Neuronal stem cell (in vitro differentiated cells): Measurements from ENCODE around the gene GLI3.

ENCODE experiments used
- DNase-seq: peaks from one replicate; pipeline ENCODE4 v3.0.0-alpha.2; 2013; ENCODE audit warnings: low spot score
- H2AFZ ChIP-seq: one replicate; pipeline ENCODE4 v1.6.1; 2013; ENCODE audit warnings: mild to moderate bottlenecking, low read length, inconsistent platforms
- H2AK5ac ChIP-seq: 2 replicates; pipeline ENCODE4 v1.6.1; 2013; ENCODE audit warnings: low read depth, mild to moderate bottlenecking, inconsistent platforms, low read length, moderate library complexity, mixed read lengths
- H2BK120ac ChIP-seq: 2 replicates; pipeline ENCODE4 v1.6.1; 2013; ENCODE audit warnings: low read depth, mild to moderate bottlenecking, inconsistent platforms, low read length, moderate library complexity, mixed read lengths
- H2BK12ac ChIP-seq: one replicate; pipeline ENCODE4 v1.6.1; 2013; ENCODE audit warnings: low read length, inconsistent platforms
- H2BK15ac ChIP-seq: 2 replicates; pipeline ENCODE4 v1.6.1; 2013; ENCODE audit warnings: mild to moderate bottlenecking, low read length, inconsistent platforms, mixed read lengths
- H2BK5ac ChIP-seq: one replicate; pipeline ENCODE4 v1.6.1; 2013; ENCODE audit warnings: inconsistent platforms, mild to moderate bottlenecking, low read length, moderate library complexity
- H3K14ac ChIP-seq: one replicate; pipeline ENCODE4 v1.6.1; 2013; ENCODE audit warnings: low read length, inconsistent platforms
- H3K18ac ChIP-seq: 2 replicates; pipeline ENCODE4 v1.6.1; 2013; ENCODE audit warnings: low read length, inconsistent platforms
- H3K23ac ChIP-seq: 2 replicates; pipeline ENCODE4 v1.6.1; 2013; ENCODE audit warnings: low read depth, mild to moderate bottlenecking, mixed read lengths, low read length, inconsistent platforms; ENCODE audit not compliant: poor library complexity
- H3K27ac ChIP-seq: replicated peaks from 3 replicates; pipeline ENCODE4 v1.5.1; 2013; ENCODE audit warnings: low read length, inconsistent platforms
- H3K27me3 ChIP-seq, 3 experiments: 2 replicates each; pipeline ENCODE4 v1.6.1; 2013; ENCODE audit warnings: low read length in 3 of 3, mild to moderate bottlenecking in 2 of 3, inconsistent platforms in 1 of 3, low read depth in 1 of 3, mixed read lengths in 1 of 3, moderate library complexity in 1 of 3; ENCODE audit not compliant: control insufficient read depth in 3 of 3, insufficient read depth in 3 of 3
- H3K36me3 ChIP-seq, 2 donors: replicated peaks in 1 of 2; 2 replicates each; pipeline ENCODE4 v1.6.1; 2013; ENCODE audit warnings: low read length in 2 of 2; ENCODE audit not compliant: control insufficient read depth in 2 of 2, insufficient read depth in 2 of 2
- H3K4ac ChIP-seq: 2 replicates; pipeline ENCODE4 v1.6.1; 2013; ENCODE audit warnings: inconsistent platforms, mild to moderate bottlenecking, low read length, moderate library complexity
- H3K4me1 ChIP-seq, 2 donors: 1 replicate in 1 of 2; 2 replicates in 1 of 2; pipeline ENCODE4 v1.6.1; 2013; ENCODE audit warnings: low read length in 2 of 2, low read depth in 1 of 2; ENCODE audit not compliant: control insufficient read depth in 2 of 2, insufficient read depth in 1 of 2
- H3K4me2 ChIP-seq: one replicate; pipeline ENCODE4 v1.6.1; 2013; ENCODE audit warnings: mild to moderate bottlenecking, low read length, inconsistent platforms; ENCODE audit not compliant: insufficient read depth, poor library complexity, severe bottlenecking
- H3K4me3 ChIP-seq, 2 donors: 2 replicates each; pipeline ENCODE4 v1.5.1; 2013; ENCODE audit warnings: low read length in 2 of 2, mild to moderate bottlenecking in 2 of 2, inconsistent platforms in 1 of 2, moderate library complexity in 1 of 2
- H3K79me1 ChIP-seq: one replicate; pipeline ENCODE4 v1.6.1; 2013; ENCODE audit warnings: low read depth, mild to moderate bottlenecking, inconsistent platforms, low read length, moderate library complexity
- H3K9ac ChIP-seq: one replicate; pipeline ENCODE4 v1.6.1; 2013; ENCODE audit warnings: mild to moderate bottlenecking, low read depth, low read length, inconsistent platforms; ENCODE audit not compliant: poor library complexity
- H3K9me3 ChIP-seq, 2 donors: replicated peaks in 1 of 2; 2 replicates each; pipeline versions ENCODE3 to v1.6.1; 2013; ENCODE audit warnings: low read length in 2 of 2, mild to moderate bottlenecking in 2 of 2, inconsistent platforms in 1 of 2, low read depth in 1 of 2, mixed read lengths in 1 of 2, moderate library complexity in 1 of 2; ENCODE audit not compliant: control insufficient read depth in 2 of 2, insufficient read depth in 1 of 2
- H4K8ac ChIP-seq: one replicate; pipeline ENCODE4 v1.6.1; 2013; ENCODE audit warnings: low read depth, mild to moderate bottlenecking, inconsistent platforms, low read length, moderate library complexity
- H4K91ac ChIP-seq: one replicate; pipeline ENCODE4 v1.6.1; 2013; ENCODE audit warnings: low read length, low read depth, mild to moderate bottlenecking, inconsistent platforms; ENCODE audit not compliant: poor library complexity
- WGBS, 2 donors: extraction: QIAGEN DNeasy Blood & Tissue Kit; methylation state at CpG; one replicate each; pipeline ENCODE4 v1.1.7; 2013; ENCODE audit warnings: missing lambda C conversion rate in 2 of 2, mixed read lengths in 1 of 2; ENCODE audit not compliant: insufficient read length in 2 of 2, insufficient replicate concordance in 1 of 2; ENCODE audit errors: extremely low coverage in 2 of 2; 5-methylcytosine and 5-hydroxymethylcytosine counted together

The GLI3 gene

GRCh38 chr7:42162560-42163325, 74.3 kb downstream of the GLI3 start:
- H2AFZ ChIP-seq = no peak overlapping the region
- H3K23ac ChIP-seq = no peak overlapping the region
- no peak overlapping the region for H3K4me3 ChIP-seq
- H4K8ac ChIP-seq = no peak overlapping the region
- H3K4me1 ChIP-seq = peaks cover 4 to 6% of the 10 kb centered on the region in 2 donors
- H4K91ac ChIP-seq = no peak overlapping the region
- H3K27ac ChIP-seq = no peak overlapping the region
- no peak overlapping the region for H3K4me2 ChIP-seq
- no peak overlapping the region for H3K4ac ChIP-seq
- H2AK5ac ChIP-seq = no peak overlapping the region
- no peak overlapping the region for H3K9ac ChIP-seq
- no peak overlapping the region for H2BK120ac ChIP-seq
- no peak overlapping the region for H3K14ac ChIP-seq
- H2BK12ac ChIP-seq = no peak overlapping the region
- no peak for DNase-seq
- WGBS, 2 donors = no CpG with 5 or more reads among the region's 7 CpGs
- H2BK15ac ChIP-seq = no peak overlapping the region
- H3K9me3 ChIP-seq = peaks cover 0 to 2% of the 10 kb centered on the region in 2 donors
- no peak overlapping the region for H2BK5ac ChIP-seq
- H3K18ac ChIP-seq = no peak overlapping the region
- H3K27me3 ChIP-seq = no peaks in the 10 kb centered on the region
- peaks cover 2 to 25% of the 10 kb centered on the region in 2 donors for H3K36me3 ChIP-seq
- H3K79me1 ChIP-seq = peaks cover 4% of the 10 kb centered on the region

DNA sequence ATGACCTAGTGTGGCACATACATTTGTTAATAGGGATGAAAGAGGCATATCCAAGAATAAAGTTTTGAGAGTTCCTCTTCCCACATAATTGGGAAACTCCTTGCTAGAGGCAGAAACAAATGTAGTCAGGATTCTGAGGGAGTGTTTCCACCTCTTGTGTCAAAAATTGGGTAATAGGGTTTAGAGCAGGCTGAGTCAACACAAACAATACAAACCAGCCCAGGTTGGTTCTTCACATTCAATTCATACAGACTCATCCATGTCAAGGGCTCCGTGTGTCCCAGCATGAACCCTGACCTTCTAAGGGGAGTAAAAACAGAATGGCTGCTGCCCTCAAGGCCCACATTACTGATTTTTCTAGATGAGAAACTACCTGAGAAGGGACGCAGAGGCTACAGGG, 75.3 kb downstream of the GLI3 start:
- Histone ChIP-seq H3K79me1 (peaks cover 6% of the 10 kb centered on the region), H3K23ac (no peak overlapping the region), H2AFZ (no peak overlapping the region), H3K4me3 (no peak overlapping the region), H3K18ac (no peak overlapping the region), H3K27ac (no peak overlapping the region), H4K8ac (no peak overlapping the region), H2BK15ac (no peak overlapping the region), H3K4ac (no peak overlapping the region), H3K9me3 (peaks cover 0 to 2% of the 10 kb centered on the region in 2 donors), H2BK12ac (no peak overlapping the region), H3K4me2 (no peak overlapping the region), H4K91ac (no peak overlapping the region), H3K9ac (no peak overlapping the region), H3K4me1 (peaks cover 7 to 12% of the 10 kb centered on the region in 2 donors), H2BK5ac (no peak overlapping the region), H2BK120ac (no peak overlapping the region), H3K27me3 (no peaks in the 10 kb centered on the region), H2AK5ac (no peak overlapping the region), H3K14ac (no peak overlapping the region), H3K36me3 (peaks cover 2 to 25% of the 10 kb centered on the region in 2 donors)
- no peak for DNase-seq
- WGBS, 2 donors = no CpG with 5 or more reads among the region's 2 CpGs

GRCh38 chr7:42161110-42161509, 75.9 kb downstream of the GLI3 start:
- Histone ChIP-seq H3K4me2 (no peak overlapping the region), H4K8ac (no peak overlapping the region), H3K4ac (no peak overlapping the region), H3K9ac (no peak overlapping the region), H2BK15ac (no peak overlapping the region), H4K91ac (no peak overlapping the region), H3K36me3 (peaks cover 2 to 25% of the 10 kb centered on the region in 2 donors), H3K9me3 (peaks cover 0 to under 1% of the 10 kb centered on the region in 2 donors), H2AFZ (no peak overlapping the region), H2AK5ac (no peak overlapping the region), H2BK12ac (no peak overlapping the region), H2BK5ac (no peak overlapping the region), H2BK120ac (no peak overlapping the region), H3K27me3 (no peaks in the 10 kb centered on the region), H3K4me3 (no peak overlapping the region), H3K23ac (no peak overlapping the region), H3K14ac (no peak overlapping the region), H3K79me1 (peaks cover 6% of the 10 kb centered on the region), H3K4me1 (peaks cover 13 to 18% of the 10 kb centered on the region in 2 donors), H3K27ac (no peak overlapping the region), H3K18ac (no peak overlapping the region)
- WGBS, 2 donors = no CpG with 5 or more reads among the region's 2 CpGs
- DNase-seq = no peak

DNA sequence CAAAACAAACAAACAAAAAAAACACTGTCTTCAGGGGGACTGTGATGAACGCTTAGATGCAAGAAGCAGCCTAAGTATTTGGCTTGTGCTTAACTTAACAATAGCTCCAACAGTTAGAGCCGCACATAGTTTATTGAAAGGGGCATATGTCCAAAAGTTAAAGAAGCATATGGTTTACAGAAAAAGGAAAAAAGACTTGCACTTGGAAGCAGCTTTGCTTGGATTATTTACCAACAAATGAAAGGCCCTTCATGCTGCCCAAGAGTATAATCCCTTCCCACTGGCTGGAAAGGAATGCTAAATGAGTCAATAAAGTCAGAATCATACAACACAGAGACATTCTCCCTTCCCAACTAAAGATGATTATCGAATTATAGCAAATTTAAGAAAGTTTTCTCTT, 77.9 kb downstream of the GLI3 start:
- Histone ChIP-seq H2AK5ac (no peak overlapping the region), H2AFZ (no peak overlapping the region), H2BK120ac (no peak overlapping the region), H3K27ac (no peak overlapping the region), H3K4ac (no peak overlapping the region), H3K36me3 (peaks cover 0 to 20% of the 10 kb centered on the region in 2 donors), H4K91ac (no peak overlapping the region), H4K8ac (no peak overlapping the region), H3K4me2 (no peak overlapping the region), H3K18ac (no peak overlapping the region), H3K27me3 (no peaks in the 10 kb centered on the region), H3K79me1 (peaks cover 2% of the 10 kb centered on the region), H2BK15ac (no peak overlapping the region), H3K4me3 (no peak overlapping the region), H3K4me1 (peaks cover 32% of the 10 kb centered on the region in 2 donors), H3K9me3 (no peaks in the 10 kb centered on the region), H2BK12ac (no peak overlapping the region), H3K9ac (no peak overlapping the region), H2BK5ac (no peak overlapping the region), H3K14ac (no peak overlapping the region), H3K23ac (no peak overlapping the region)
- DNase-seq = no peak
- no CpG with 5 or more reads among the region's 3 CpGs for WGBS, 2 donors
